OCI-LY3 (cell line): Measurements from ENCODE around the gene SENP1.

Source experiments
- H2AFZ ChIP-seq: fragments of 200-600, 300-600 bp; shearing (Covaris generic); 2 replicates; pipeline ENCODE4 v1.6.0; 2014; ENCODE audit warnings: antibody characterized with exemption, low read depth, low read length
- H3K27ac ChIP-seq: fragments of 200-600, 300-600 bp; sonication (generic); 2 replicates; pipeline ENCODE4 v1.5.1; 2014; ENCODE audit warnings: mild to moderate bottlenecking, low read length, moderate library complexity, mixed read lengths
- H3K27me3 ChIP-seq: fragments of 200-600, 300-600 bp; sonication (generic); 2 replicates; pipeline ENCODE4 v1.6.1; 2014; ENCODE audit warnings: low read depth, low read length, mixed read lengths
- H3K36me3 ChIP-seq: fragments of 200-600, 300-600 bp; sonication (generic); replicated peaks from 2 replicates; pipeline ENCODE3; 2014; ENCODE audit warnings: low read depth, low read length, mixed read lengths
- H3K4me1 ChIP-seq: fragments of 300-600, 200-600 bp; sonication (generic); 2 replicates; pipeline ENCODE4 v1.6.1; 2014; ENCODE audit warnings: low read length, mixed read lengths
- H3K4me2 ChIP-seq: fragments of 200-600, 300-600 bp; sonication (generic); 2 replicates; pipeline ENCODE4 v1.6.1; 2014; ENCODE audit warnings: low read length, mixed read lengths
- H3K4me3 ChIP-seq: fragments of 300-600, 200-600 bp; sonication (generic); 2 replicates; pipeline ENCODE4 v1.5.1; 2014; ENCODE audit warnings: antibody characterized with exemption, mild to moderate bottlenecking, low read length, moderate library complexity
- H3K79me2 ChIP-seq: fragments of 300-600, 200-600 bp; shearing (Covaris generic); 2 replicates; pipeline ENCODE4 v1.6.1; 2014; ENCODE audit warnings: mild to moderate bottlenecking, low read length, mixed read lengths
- H3K9ac ChIP-seq: fragments of 300-600, 200-600 bp; shearing (Covaris generic); 2 replicates; pipeline ENCODE4 v1.6.0; 2014; ENCODE audit warnings: mild to moderate bottlenecking, low read length, moderate library complexity
- H3K9me3 ChIP-seq: fragments of 200-600, 300-600 bp; shearing (Covaris generic); 2 replicates; pipeline ENCODE4 v1.6.1; 2014; ENCODE audit warnings: low read length, mixed read lengths; ENCODE audit not compliant: insufficient read depth
- H4K20me1 ChIP-seq: fragments of 200-600, 300-600 bp; sonication (generic); 2 replicates; pipeline ENCODE4 v1.6.1; 2016; ENCODE audit warnings: low read length, mixed read lengths; ENCODE audit not compliant: insufficient read depth
- EZH2phosphoT487 ChIP-seq: fragments of 200-600 bp; shearing (Covaris generic); IDR thresholded peaks from 2 replicates; pipeline ENCODE4 v1.6.1; 2018; ENCODE audit warnings: antibody characterized with exemption, mixed run types, low read depth
- TF ChIP-seq, protein P1 (sequence below): fragments of 200-600, 300-600 bp; sonication (generic); IDR thresholded peaks from 2 replicates; pipeline ENCODE4 v1.5.1; 2014; ENCODE audit warnings: antibody characterized with exemption, low read length, low read depth

SENP1 gene

DNA sequence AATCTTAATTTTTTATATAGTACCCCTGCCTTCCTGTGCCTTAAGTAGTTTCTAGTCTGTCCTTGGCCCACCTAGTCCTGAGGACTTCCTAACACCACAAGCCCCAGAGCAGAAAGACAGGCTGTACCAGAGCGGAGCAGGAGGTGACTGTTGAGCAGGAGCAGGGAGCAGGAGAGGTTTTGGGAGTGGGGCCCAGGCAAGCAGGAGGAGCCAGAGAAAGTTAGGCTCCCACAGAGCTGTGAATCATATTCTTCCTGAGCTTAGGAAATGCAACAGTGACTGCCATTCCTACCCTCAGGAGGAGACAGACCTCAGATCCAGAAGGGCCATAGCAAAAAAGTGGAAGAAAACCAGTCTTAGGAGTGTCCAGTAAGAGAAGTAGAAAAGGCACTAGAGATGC, 73.3 kb downstream of the SENP1 start:
- Histone ChIP-seq H3K79me2 (no peaks in the 10 kb centered on the region), H3K4me1 (no peaks in the 10 kb centered on the region), H3K27ac (no peak overlapping the region), H3K4me3 (no peak overlapping the region), H2AFZ (no peak overlapping the region), H4K20me1 (no peaks in the 10 kb centered on the region), H3K4me2 (no peak overlapping the region), H3K9ac (no peak overlapping the region), H3K9me3 (no peaks in the 10 kb centered on the region), H3K27me3 (no peaks in the 10 kb centered on the region), H3K36me3 (no peaks in the 10 kb centered on the region)
- TF ChIP-seq, protein P1, sequence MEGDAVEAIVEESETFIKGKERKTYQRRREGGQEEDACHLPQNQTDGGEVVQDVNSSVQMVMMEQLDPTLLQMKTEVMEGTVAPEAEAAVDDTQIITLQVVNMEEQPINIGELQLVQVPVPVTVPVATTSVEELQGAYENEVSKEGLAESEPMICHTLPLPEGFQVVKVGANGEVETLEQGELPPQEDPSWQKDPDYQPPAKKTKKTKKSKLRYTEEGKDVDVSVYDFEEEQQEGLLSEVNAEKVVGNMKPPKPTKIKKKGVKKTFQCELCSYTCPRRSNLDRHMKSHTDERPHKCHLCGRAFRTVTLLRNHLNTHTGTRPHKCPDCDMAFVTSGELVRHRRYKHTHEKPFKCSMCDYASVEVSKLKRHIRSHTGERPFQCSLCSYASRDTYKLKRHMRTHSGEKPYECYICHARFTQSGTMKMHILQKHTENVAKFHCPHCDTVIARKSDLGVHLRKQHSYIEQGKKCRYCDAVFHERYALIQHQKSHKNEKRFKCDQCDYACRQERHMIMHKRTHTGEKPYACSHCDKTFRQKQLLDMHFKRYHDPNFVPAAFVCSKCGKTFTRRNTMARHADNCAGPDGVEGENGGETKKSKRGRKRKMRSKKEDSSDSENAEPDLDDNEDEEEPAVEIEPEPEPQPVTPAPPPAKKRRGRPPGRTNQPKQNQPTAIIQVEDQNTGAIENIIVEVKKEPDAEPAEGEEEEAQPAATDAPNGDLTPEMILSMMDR, result no peak

- no peak overlapping the region for H3K27ac ChIP-seq
- H3K4me1 ChIP-seq, result no peaks in the 10 kb centered on the region
- H2AFZ ChIP-seq, result no peak overlapping the region
- no peaks in the 10 kb centered on the region for H3K36me3 ChIP-seq
- no peak overlapping the region for H3K9ac ChIP-seq
- no peak overlapping the region for H3K4me3 ChIP-seq
- no peaks in the 10 kb centered on the region for H3K9me3 ChIP-seq
- TF ChIP-seq, protein P1, result no peak
- no peak for TF ChIP-seq EZH2phosphoT487
- no peaks in the 10 kb centered on the region for H3K79me2 ChIP-seq
- H3K27me3 ChIP-seq, result no peaks in the 10 kb centered on the region
- H3K4me2 ChIP-seq, result no peak overlapping the region
- no peaks in the 10 kb centered on the region for H4K20me1 ChIP-seq
Measured at GRCh38 chr12:48031135-48031960, 74.5 kb downstream of the SENP1 start.

GRCh38 chr12:48030173-48030650, 75.7 kb downstream of the SENP1 start:
- Histone ChIP-seq H2AFZ (no peak overlapping the region), H3K27me3 (no peaks in the 10 kb centered on the region)

GRCh38 chr12:48029491-48030172, 76.2 kb downstream of the SENP1 start:
- H3K9ac ChIP-seq, result no peak overlapping the region
- no peaks in the 10 kb centered on the region for H3K79me2 ChIP-seq
- TF ChIP-seq, protein P1, result no peak
- TF ChIP-seq EZH2phosphoT487, result no peak
- no peaks in the 10 kb centered on the region for H3K4me1 ChIP-seq
- H3K9me3 ChIP-seq, result no peaks in the 10 kb centered on the region
- no peak overlapping the region for H3K4me2 ChIP-seq
- H3K27ac ChIP-seq, result no peak overlapping the region
- no peaks in the 10 kb centered on the region for H3K27me3 ChIP-seq
- no peak overlapping the region for H3K4me3 ChIP-seq
- no peak overlapping the region for H2AFZ ChIP-seq
- no peaks in the 10 kb centered on the region for H4K20me1 ChIP-seq
- no peaks in the 10 kb centered on the region for H3K36me3 ChIP-seq

More at GRCh38 chr12:48030173-48030650, 75.7 kb downstream of the SENP1 start:
- Histone ChIP-seq H3K4me3 (no peak overlapping the region), H3K27ac (no peak overlapping the region), H3K4me1 (no peaks in the 10 kb centered on the region), H4K20me1 (no peaks in the 10 kb centered on the region), H3K9me3 (no peaks in the 10 kb centered on the region), H3K9ac (no peak overlapping the region), H3K79me2 (no peaks in the 10 kb centered on the region), H3K4me2 (no peak overlapping the region), H3K36me3 (no peaks in the 10 kb centered on the region)
- TF ChIP-seq EZH2phosphoT487, result no peak
- TF ChIP-seq, protein P1, result no peak
